HG03521 (cell line): ENCODE results near the gene NADSYN1.

Experiments
- ATAC-seq: cut with Tn5 transposase; IDR thresholded peaks from one replicate; pipeline ENCODE4 v1.9.1; 2021; ENCODE audit warnings: mild to moderate bottlenecking, moderate library complexity; ENCODE audit not compliant: unreplicated experiment

The NADSYN1 gene

GRCh38 chr11:71489311-71490043 is 36.5 kb downstream of the NADSYN1 start:
- no peak for ATAC-seq

- ATAC-seq: no peak
Observed at GRCh38 chr11:71490044-71490730, 37.2 kb downstream of the NADSYN1 start.

- no peak for ATAC-seq
Observed at GRCh38 chr11:71490731-71491390, 37.9 kb downstream of the NADSYN1 start.

GRCh38 chr11:71491531-71491930 is 38.5 kb downstream of the NADSYN1 start:
- ATAC-seq: no peak

- ATAC-seq: no peak
Observed at GRCh38 chr11:71491940-71492339, 38.9 kb downstream of the NADSYN1 start.

GRCh38 chr11:71495286-71496230 is 42.6 kb downstream of the NADSYN1 start:
- no peak for ATAC-seq

- ATAC-seq: no peak
Observed at GRCh38 chr11:71496421-71496820, 43.4 kb downstream of the NADSYN1 start.

- ATAC-seq: no peak
Observed at GRCh38 chr11:71498091-71498490, 45.1 kb downstream of the NADSYN1 start.

GRCh38 chr11:71499125-71499524 is 46.1 kb downstream of the NADSYN1 start:
- no peak for ATAC-seq

GRCh38 chr11:71499546-71499945 is 46.5 kb downstream of the NADSYN1 start:
- ATAC-seq: no peak

GRCh38 chr11:71500601-71501021 is 47.6 kb downstream of the NADSYN1 start:
- no peak for ATAC-seq

- no peak for ATAC-seq
Observed at GRCh38 chr11:71501071-71501985, 48.3 kb downstream of the NADSYN1 start.

GRCh38 chr11:71502026-71502425 is 49.0 kb downstream of the NADSYN1 start:
- ATAC-seq: no peak

GRCh38 chr11:71502871-71503435 is 50.0 kb downstream of the NADSYN1 start:
- no peak for ATAC-seq

- no peak for ATAC-seq
Observed at GRCh38 chr11:71504531-71504930, 51.5 kb downstream of the NADSYN1 start.

- no peak for ATAC-seq
Observed at GRCh38 chr11:71505001-71505400, 52.0 kb downstream of the NADSYN1 start.

GRCh38 chr11:71505781-71506180 is 52.8 kb downstream of the NADSYN1 start:
- no peak for ATAC-seq

GRCh38 chr11:71507102-71507501 is 54.1 kb downstream of the NADSYN1 start:
- ATAC-seq: no peak
